GM23248 (cell line): ENCODE measurements around the gene ARMC3. TPM values are rescaled to one million over a fixed set of nuclear protein-coding genes. Genes with fewer than 3 reads are reported as not detected.
"Not testable (repeated sequence)": the region's sequence is repeated elsewhere in the genome, so short reads cannot be mapped to it uniquely, and the experiment has no call there.

Experiments
- DNase-seq: peaks from one replicate; pipeline ENCODE4 v3.0.0-alpha.2; 2015
- H2AFZ ChIP-seq: fragments of 200-600 bp; sonication (generic); 2 replicates; pipeline ENCODE4 v1.6.1; 2016; ENCODE audit warnings: antibody characterized with exemption
- H3F3A ChIP-seq: fragments of 200-600 bp; sonication (generic); 2 replicates; pipeline ENCODE4 v1.6.1; 2016; ENCODE audit warnings: mild to moderate bottlenecking, antibody characterized with exemption, mixed run types; ENCODE audit not compliant: insufficient read depth
- H3K27ac ChIP-seq: fragments of 200-600 bp; sonication (generic); 2 replicates; pipeline ENCODE4 v1.5.1; 2016; ENCODE audit warnings: mild to moderate bottlenecking
- H3K27me3 ChIP-seq: fragments of 200-600 bp; sonication (generic); replicated peaks from 2 replicates; pipeline ENCODE4 v1.6.1; 2016; ENCODE audit warnings: mild to moderate bottlenecking; ENCODE audit not compliant: insufficient read depth
- H3K36me3 ChIP-seq: fragments of 200-600 bp; sonication (generic); 2 replicates; pipeline ENCODE4 v1.6.1; 2016; ENCODE audit warnings: low read depth, mild to moderate bottlenecking
- H3K4me1 ChIP-seq: fragments of 200-600 bp; sonication (generic); 2 replicates; pipeline ENCODE4 v1.6.1; 2016; ENCODE audit warnings: mild to moderate bottlenecking; ENCODE audit not compliant: insufficient read depth
- H3K4me2 ChIP-seq: fragments of 200-600 bp; sonication (generic); one replicate; pipeline ENCODE4 v1.6.1; 2016; ENCODE audit warnings: mild to moderate bottlenecking; ENCODE audit not compliant: unreplicated experiment
- H3K4me3 ChIP-seq: fragments of 200-600 bp; sonication (generic); 2 replicates; pipeline ENCODE4 v1.5.1; 2016; ENCODE audit warnings: mild to moderate bottlenecking
- H3K79me2 ChIP-seq: fragments of 200-600 bp; sonication (generic); 2 replicates; pipeline ENCODE4 v1.6.1; 2016; ENCODE audit warnings: mild to moderate bottlenecking; ENCODE audit not compliant: insufficient read depth
- H3K9ac ChIP-seq: fragments of 200-600 bp; sonication (generic); 2 replicates; pipeline ENCODE4 v1.6.1; 2016; ENCODE audit warnings: mild to moderate bottlenecking
- H3K9me2 ChIP-seq: fragments of 200-600 bp; sonication (generic); 2 replicates; pipeline ENCODE4 v1.6.1; 2016; ENCODE audit warnings: mixed run types, mild to moderate bottlenecking, moderate library complexity; ENCODE audit not compliant: insufficient read depth
- H3K9me3 ChIP-seq: fragments of 200-600 bp; sonication (generic); one replicate; pipeline ENCODE4 v1.6.1; 2017; ENCODE audit warnings: low read depth
- H4K20me1 ChIP-seq: fragments of 200-600 bp; sonication (generic); 2 replicates; pipeline ENCODE4 v1.6.0; 2016; ENCODE audit not compliant: insufficient read depth
- EZH2 ChIP-seq: fragments of 200-600 bp; sonication (generic); IDR thresholded peaks from 2 replicates; pipeline ENCODE4 v1.6.1; 2018; ENCODE audit warnings: antibody characterized with exemption, mild to moderate bottlenecking; ENCODE audit not compliant: insufficient read depth, poor library complexity, severe bottlenecking
- EZH2phosphoT487 ChIP-seq: fragments of 200-600 bp; sonication (generic); IDR thresholded peaks from 2 replicates; pipeline ENCODE4 v1.6.1; 2018; ENCODE audit warnings: antibody characterized with exemption, moderate library complexity, mild to moderate bottlenecking, low read depth; ENCODE audit not compliant: insufficient read depth
- WGBS, 2 experiments: methylation state at CpG; one replicate each; pipeline ENCODE4 v1.1.6; 2015 to 2017; ENCODE audit warnings: low lambda C conversion rate in 2 of 2, low coverage in 1 of 2; ENCODE audit errors: missing lambda C conversion rate in 2 of 2; 5-methylcytosine and 5-hydroxymethylcytosine counted together
- in situ Hi-C: fragments of 300-500 bp; cut with MboI; formaldehyde crosslinking; loops from 2 replicates; pipeline ENCODE4 v1.15.0; 2020
- polyA plus RNA-seq: library from polyadenylated mRNA; unstranded; fragments of >200 nt; fragmentation: Nextera tagmentation; extraction: Ambion mirVana; gene quantifications from 2 replicates; pipeline ENCODE4 v1.2.1, GENCODE V29; 2016
- total RNA-seq: library from RNA; depleted of rRNA; stranded (reverse); fragments of >200 nt; shearing (Covaris generic); gene quantifications from 2 replicates; pipeline ENCODE4 v1.2.3, GENCODE V29; 2014

The ARMC3 gene
- total and polyA plus RNA-seq, 2 experiments from 2014 or later: not detected

DNA sequence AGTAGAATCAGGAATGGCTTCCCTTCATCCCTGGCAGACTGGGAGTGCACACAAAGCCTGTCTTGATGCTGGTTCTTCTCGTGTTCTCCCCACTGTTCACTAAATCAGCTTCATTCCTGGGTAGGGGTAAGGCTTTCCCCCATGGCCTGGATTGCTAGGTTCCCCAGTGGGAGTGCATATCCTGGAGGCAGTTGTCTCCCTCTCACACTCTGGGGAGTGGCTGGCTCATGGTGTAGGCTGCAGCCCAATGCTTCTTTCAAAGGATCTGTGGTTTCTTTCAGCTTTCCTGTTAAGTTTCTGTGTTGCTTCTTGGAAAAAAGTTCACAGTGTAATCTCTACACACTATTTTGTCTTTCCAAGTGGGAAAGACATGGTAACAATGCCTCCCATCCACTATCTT lies 32.6 kb upstream of the ARMC3 start:
- no peak overlapping the region for H3K9ac ChIP-seq
- TF ChIP-seq EZH2phosphoT487: no peak
- no peak for TF ChIP-seq EZH2
- H3K27ac ChIP-seq: no peak overlapping the region
- H3K9me2 ChIP-seq: no peaks in the 10 kb centered on the region
- in situ Hi-C loops: no loop called here
- no peaks in the 10 kb centered on the region for H3F3A ChIP-seq
- no peaks in the 10 kb centered on the region for H3K36me3 ChIP-seq
- no peak overlapping the region for H3K4me2 ChIP-seq
- no peak overlapping the region for H2AFZ ChIP-seq
- WGBS, 2 experiments: 33 to 53% methylated on average over 1 of the region's 1 CpG
- H3K27me3 ChIP-seq: no peaks in the 10 kb centered on the region
- no peak overlapping the region for H3K4me3 ChIP-seq
- H3K4me1 ChIP-seq: no peaks in the 10 kb centered on the region
- no peaks in the 10 kb centered on the region for H3K9me3 ChIP-seq
- H4K20me1 ChIP-seq: no peaks in the 10 kb centered on the region
- DNase-seq: no peak
- no peaks in the 10 kb centered on the region for H3K79me2 ChIP-seq

DNA sequence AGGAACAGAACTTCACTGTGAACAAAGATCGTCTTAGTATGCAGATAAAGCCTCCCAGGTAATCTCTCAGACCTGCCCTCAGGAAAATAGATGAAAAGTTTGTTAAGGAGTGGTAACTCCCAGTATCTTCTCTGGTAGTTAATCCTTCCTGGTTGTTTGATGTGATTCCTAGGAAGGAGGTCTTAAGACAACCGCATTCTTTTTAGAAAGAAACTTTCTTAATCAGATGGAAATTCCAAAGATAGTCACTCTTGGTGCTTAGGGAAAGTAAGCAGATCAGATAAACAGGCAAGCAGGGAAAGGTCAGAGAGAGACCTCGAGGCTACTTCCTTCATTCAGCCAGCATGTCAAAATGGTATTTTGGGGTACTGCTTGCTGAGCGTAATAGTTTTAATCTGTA lies 30.5 kb upstream of the ARMC3 start:
- no peaks in the 10 kb centered on the region for H3K9me3 ChIP-seq
- no peaks in the 10 kb centered on the region for H3K79me2 ChIP-seq
- TF ChIP-seq EZH2phosphoT487: no peak
- no peak for TF ChIP-seq EZH2
- DNase-seq: no peak
- no peaks in the 10 kb centered on the region for H3K9me2 ChIP-seq
- no peaks in the 10 kb centered on the region for H3F3A ChIP-seq
- H3K4me3 ChIP-seq: no peak overlapping the region
- no peaks in the 10 kb centered on the region for H3K4me1 ChIP-seq
- WGBS, 2 experiments: 49 to 54% methylated on average over 4 of the region's 4 CpGs
- H3K9ac ChIP-seq: no peak overlapping the region
- H3K36me3 ChIP-seq: no peaks in the 10 kb centered on the region
- no peak overlapping the region for H3K4me2 ChIP-seq
- H4K20me1 ChIP-seq: no peaks in the 10 kb centered on the region
- no peaks in the 10 kb centered on the region for H3K27me3 ChIP-seq
- in situ Hi-C loops: no loop called here
- H3K27ac ChIP-seq: no peak overlapping the region
- H2AFZ ChIP-seq: no peak overlapping the region

DNA sequence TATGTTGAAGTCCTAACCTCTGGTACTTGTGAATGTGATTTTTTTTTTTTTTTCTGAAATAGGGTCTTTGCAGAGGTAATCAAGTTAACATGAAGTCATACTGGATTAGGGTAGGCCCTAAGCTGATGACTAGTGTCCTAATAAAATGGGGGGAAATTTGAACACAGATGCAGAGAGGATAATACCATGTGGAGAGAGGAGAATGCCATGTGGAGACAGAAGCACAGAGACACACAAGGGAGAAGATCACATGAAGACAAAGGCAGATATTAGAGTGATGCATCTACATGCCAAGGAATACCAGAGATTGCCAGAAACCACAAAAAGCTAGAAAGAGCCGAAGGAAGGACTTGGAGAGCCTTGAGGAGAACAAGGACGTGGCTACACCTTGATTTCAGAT lies 28.5 kb upstream of the ARMC3 start:
- Histone ChIP-seq H4K20me1 (no peaks in the 10 kb centered on the region), H3K27ac (no peak overlapping the region), H3K4me3 (no peak overlapping the region), H3F3A (no peaks in the 10 kb centered on the region), H3K9ac (no peak overlapping the region), H3K4me1 (no peaks in the 10 kb centered on the region), H3K27me3 (no peaks in the 10 kb centered on the region), H3K79me2 (no peaks in the 10 kb centered on the region), H2AFZ (no peak overlapping the region), H3K36me3 (no peaks in the 10 kb centered on the region), H3K9me2 (no peaks in the 10 kb centered on the region), H3K4me2 (no peak overlapping the region), H3K9me3 (no peaks in the 10 kb centered on the region)
- 18 to 31% methylated on average over 2 of the region's 2 CpGs for WGBS, 2 experiments
- in situ Hi-C loops: no loop called here
- TF ChIP-seq EZH2: no peak
- TF ChIP-seq EZH2phosphoT487: no peak
- DNase-seq: no peak

DNA sequence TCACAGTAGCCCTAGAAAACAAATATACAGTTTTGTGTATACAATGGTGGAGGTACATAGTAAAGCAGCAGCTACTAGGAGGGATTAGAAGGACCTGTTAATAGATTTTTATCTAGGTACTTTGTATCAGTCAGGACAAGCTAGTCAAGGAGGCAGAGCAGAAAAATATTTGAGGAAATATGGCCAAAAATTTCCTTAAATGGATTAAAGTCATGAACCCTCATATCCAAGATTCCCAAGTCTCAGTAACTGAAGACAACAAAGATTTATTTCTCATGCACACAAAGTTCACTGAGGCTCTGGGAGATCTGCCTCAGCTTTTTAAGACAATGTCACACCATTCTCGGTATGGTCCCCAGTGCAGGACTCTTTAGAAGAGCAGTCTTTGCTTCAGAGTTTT lies 28.1 kb upstream of the ARMC3 start:
- H3K9me3 ChIP-seq: no peaks in the 10 kb centered on the region
- H4K20me1 ChIP-seq: no peaks in the 10 kb centered on the region
- H3K27me3 ChIP-seq: no peaks in the 10 kb centered on the region
- in situ Hi-C loops: no loop called here
- no peaks in the 10 kb centered on the region for H3K4me1 ChIP-seq
- H3K79me2 ChIP-seq: no peaks in the 10 kb centered on the region
- no peak overlapping the region for H3K9ac ChIP-seq
- TF ChIP-seq EZH2phosphoT487 (no peak), EZH2 (no peak)
- no peaks in the 10 kb centered on the region for H3F3A ChIP-seq
- WGBS, 2 experiments: 29 to 30% methylated on average over 1 of the region's 1 CpG
- H3K4me3 ChIP-seq: no peak overlapping the region
- DNase-seq: no peak
- H3K9me2 ChIP-seq: no peaks in the 10 kb centered on the region
- H3K27ac ChIP-seq: no peak overlapping the region
- no peak overlapping the region for H3K4me2 ChIP-seq
- no peak overlapping the region for H2AFZ ChIP-seq
- no peaks in the 10 kb centered on the region for H3K36me3 ChIP-seq

DNA sequence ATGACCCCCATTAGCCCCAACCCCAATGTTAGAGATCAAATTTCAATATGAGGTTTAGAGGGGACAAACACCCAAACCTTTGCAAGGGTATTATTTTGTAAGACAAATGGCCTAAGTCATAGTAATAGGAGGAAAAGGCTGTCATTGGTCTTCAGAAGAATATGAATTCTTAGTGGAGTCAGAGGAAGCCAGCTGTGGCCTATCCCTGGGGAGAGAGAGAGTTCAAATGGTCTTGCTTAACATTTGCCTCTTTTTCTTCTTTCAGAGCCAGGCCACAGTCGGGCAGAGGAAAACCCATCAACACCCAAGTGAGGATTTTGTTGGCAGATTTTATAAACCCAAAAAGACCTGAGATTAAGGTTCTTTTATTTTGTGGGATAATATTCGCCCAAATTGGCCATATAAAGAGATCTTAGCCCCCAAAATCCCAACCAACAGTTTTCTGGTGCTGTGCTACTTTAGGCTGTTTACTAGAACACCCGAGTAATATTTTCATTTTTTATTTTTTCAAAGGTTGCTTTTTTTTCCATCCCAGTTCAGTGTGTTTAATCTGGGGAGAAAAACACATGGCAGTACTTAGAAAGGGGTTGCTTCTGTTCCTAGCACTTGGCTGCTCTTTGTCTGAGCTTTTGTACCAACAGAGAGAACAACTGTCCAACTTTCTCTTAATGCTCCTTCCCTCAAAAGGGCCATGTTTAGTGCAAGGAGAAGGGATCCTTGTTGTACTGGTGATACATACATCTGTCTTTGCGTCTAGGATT lies 26.8 kb upstream of the ARMC3 start:
- Histone ChIP-seq H3F3A (no peaks in the 10 kb centered on the region), H3K27me3 (no peaks in the 10 kb centered on the region), H3K9me2 (no peaks in the 10 kb centered on the region), H3K27ac (no peak overlapping the region), H3K36me3 (no peaks in the 10 kb centered on the region), H3K9me3 (no peaks in the 10 kb centered on the region), H3K4me3 (no peak overlapping the region), H3K4me1 (no peaks in the 10 kb centered on the region), H2AFZ (no peak overlapping the region), H3K79me2 (no peaks in the 10 kb centered on the region), H3K4me2 (no peak overlapping the region), H3K9ac (no peak overlapping the region), H4K20me1 (no peaks in the 10 kb centered on the region)
- no peak for TF ChIP-seq EZH2
- TF ChIP-seq EZH2phosphoT487: no peak
- no peak for DNase-seq
- 22 to 23% methylated on average over 4 of the region's 4 CpGs for WGBS, 2 experiments
- in situ Hi-C loops: no loop called here

DNA sequence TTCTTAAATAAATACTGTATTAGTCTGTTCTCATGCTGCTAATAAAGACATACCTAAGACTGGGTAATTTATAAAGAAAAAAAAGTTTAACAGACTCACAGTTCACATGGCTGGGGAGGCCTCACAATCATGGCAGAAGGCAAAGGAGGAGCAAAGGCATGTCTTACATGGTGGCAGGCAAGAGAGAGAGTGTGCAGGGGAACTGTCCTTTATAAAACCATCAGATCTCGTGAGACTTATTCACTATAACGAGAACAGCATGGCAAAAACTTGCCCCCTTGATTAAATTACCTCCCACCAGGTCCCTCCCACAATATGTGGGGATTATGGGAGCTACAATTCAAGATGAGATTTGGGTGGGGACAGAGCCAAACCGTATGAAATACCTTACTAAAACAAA lies 25.7 kb upstream of the ARMC3 start:
- H3K4me2 ChIP-seq, H2AFZ ChIP-seq, DNase-seq, H3K9me3 ChIP-seq, H3K27ac ChIP-seq, H3K79me2 ChIP-seq, H3K4me1 ChIP-seq, H4K20me1 ChIP-seq, H3K9me2 ChIP-seq, H3F3A ChIP-seq, in situ Hi-C loops, H3K9ac ChIP-seq, H3K36me3 ChIP-seq, H3K27me3 ChIP-seq, H3K4me3 ChIP-seq: not testable (repeated sequence)
- WGBS, 2 experiments: 27 to 29% methylated on average over 3 of the region's 3 CpGs
